HG02588 (cell line): Measurements from ENCODE around the gene GNB2.
"Not testable (repeated sequence)": the region's sequence is repeated elsewhere in the genome, so short reads cannot be mapped to it uniquely, and the experiment has no call there.

Experiments used
- ATAC-seq: cut with Tn5 transposase; IDR thresholded peaks from one replicate; pipeline ENCODE4 v1.9.1; 2021; ENCODE audit warnings: mild to moderate bottlenecking, moderate library complexity; ENCODE audit not compliant: unreplicated experiment

Gene GNB2

GRCh38 chr7:100723732-100724275 lies 50.3 kb downstream of the GNB2 start:
- ATAC-seq = no peak

DNA sequence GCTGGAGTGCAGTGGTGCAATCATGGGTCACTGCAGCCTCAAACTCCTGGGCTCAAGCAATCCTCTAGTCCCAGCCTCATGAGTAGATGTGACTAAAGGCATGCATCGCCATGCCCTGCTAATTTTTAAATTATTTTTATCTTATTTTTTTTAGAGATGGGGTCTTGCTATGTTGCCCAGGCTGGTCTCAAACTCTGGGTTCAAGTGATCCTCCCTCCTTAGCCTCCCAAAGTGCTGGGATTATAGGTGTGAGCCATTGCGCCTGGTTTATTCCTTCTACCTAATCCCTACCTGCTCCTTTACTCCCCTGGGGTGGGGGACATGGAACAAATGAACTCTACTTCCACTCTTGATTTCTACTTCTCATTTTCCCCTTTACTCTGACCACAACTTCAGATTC lies 50.8 kb downstream of the GNB2 start:
- ATAC-seq = not testable (repeated sequence)

DNA sequence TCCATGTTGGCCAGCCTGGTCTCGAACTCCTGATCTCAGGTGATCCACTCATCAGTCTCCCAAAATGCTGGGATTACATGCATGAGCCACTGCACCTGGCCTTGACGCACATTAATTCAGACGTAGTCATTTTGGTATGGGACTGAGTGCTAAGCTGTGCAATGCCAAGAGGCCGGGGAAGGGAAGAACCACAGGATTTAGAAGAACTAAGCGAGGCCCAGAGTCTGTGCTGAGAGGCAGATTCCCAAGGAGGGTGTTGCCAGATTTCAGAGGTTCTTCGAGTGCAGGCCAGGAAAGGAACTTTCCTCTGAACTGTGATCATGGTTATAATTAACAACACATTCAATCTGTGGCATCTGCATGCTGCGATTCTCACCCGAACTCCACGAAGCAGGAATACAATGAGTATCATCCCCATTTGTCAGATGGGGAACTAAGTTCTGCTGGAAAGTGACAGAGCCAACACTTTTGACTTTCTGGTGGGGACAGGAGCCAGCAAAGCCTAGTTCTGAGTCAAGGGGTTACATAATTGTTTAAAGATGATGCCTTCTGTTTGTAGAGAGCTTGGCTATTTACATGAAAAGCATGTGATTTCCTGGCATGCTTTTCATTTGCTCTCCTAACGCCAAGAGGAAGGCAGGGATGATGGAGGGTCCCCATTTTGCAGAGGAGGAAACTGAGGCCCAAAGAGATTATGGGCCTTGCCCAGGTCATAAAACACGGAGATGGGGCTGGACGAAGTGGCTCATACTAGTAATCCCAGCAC lies 53.6 kb downstream of the GNB2 start:
- no peak for ATAC-seq

- no peak for ATAC-seq
Measured at GRCh38 chr7:100728196-100728595, 54.7 kb downstream of the GNB2 start.
